Mesothelial cell of epicardium (in vitro differentiated cells): ENCODE data around the gene FGD4. TPM values are rescaled to one million over a fixed set of nuclear protein-coding genes. Genes with fewer than 3 reads are reported as not detected.

Source experiments
- DNase-seq, 2 experiments: peaks; one replicate each; pipeline ENCODE4 v3.0.0; 2021; ENCODE audit warnings: low spot score in 2 of 2; ENCODE audit not compliant: unreplicated experiment in 2 of 2
- H3K27ac Mint-ChIP-seq: 2 replicates; pipeline ENCODE4 v1.8.0; 2021; ENCODE audit warnings: mixed read lengths
- H3K27me3 Mint-ChIP-seq: 2 replicates; pipeline ENCODE4 v1.8.0; 2021; ENCODE audit warnings: low read depth, mixed read lengths
- H3K36me3 Mint-ChIP-seq: 2 replicates; pipeline ENCODE4 v1.8.0; 2021; ENCODE audit warnings: mixed read lengths
- H3K4me1 Mint-ChIP-seq: 2 replicates; pipeline ENCODE4 v1.8.0; 2021; ENCODE audit warnings: mixed read lengths
- H3K4me3 Mint-ChIP-seq: 2 replicates; pipeline ENCODE4 v1.8.0; 2021; ENCODE audit warnings: mild to moderate bottlenecking, moderate library complexity, mixed read lengths
- H3K9me3 Mint-ChIP-seq: 2 replicates; pipeline ENCODE4 v1.8.0; 2021; ENCODE audit warnings: mixed read lengths
- total RNA-seq: library from RNA; stranded (reverse); gene quantifications from 3 replicates; pipeline ENCODE4 v1.2.1, GENCODE V29; 2021
- TF ChIP-seq, protein P1 (sequence below): fragments of 200-600 bp; sonication (generic); IDR thresholded peaks from one replicate; pipeline ENCODE4 v1.5.0; 2021; ENCODE audit warnings: antibody characterized with exemption; ENCODE audit not compliant: unreplicated experiment

The FGD4 gene
- total RNA-seq, 1 donor from 2014 or later: 13.4 TPM

DNA sequence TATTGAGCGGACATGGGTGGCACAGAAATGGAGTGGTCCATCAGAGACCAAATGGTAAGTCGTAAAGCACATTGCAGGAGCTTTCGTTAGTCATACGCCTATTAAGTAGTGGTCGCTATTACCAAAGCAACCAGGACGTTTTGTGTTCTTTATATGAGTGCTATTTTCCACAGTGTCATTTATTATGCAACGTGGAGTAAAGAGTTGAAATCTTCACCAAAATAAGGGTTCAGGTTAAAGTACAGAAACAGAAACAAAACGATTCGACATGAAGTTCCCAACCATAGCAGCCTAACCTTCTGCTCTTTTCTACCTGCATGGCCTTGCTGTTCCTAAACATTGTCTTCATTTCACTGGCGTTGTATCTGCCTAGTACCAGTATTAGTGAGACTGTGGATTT, 20.1 kb upstream of the FGD4 start:
- TF ChIP-seq, protein P1, sequence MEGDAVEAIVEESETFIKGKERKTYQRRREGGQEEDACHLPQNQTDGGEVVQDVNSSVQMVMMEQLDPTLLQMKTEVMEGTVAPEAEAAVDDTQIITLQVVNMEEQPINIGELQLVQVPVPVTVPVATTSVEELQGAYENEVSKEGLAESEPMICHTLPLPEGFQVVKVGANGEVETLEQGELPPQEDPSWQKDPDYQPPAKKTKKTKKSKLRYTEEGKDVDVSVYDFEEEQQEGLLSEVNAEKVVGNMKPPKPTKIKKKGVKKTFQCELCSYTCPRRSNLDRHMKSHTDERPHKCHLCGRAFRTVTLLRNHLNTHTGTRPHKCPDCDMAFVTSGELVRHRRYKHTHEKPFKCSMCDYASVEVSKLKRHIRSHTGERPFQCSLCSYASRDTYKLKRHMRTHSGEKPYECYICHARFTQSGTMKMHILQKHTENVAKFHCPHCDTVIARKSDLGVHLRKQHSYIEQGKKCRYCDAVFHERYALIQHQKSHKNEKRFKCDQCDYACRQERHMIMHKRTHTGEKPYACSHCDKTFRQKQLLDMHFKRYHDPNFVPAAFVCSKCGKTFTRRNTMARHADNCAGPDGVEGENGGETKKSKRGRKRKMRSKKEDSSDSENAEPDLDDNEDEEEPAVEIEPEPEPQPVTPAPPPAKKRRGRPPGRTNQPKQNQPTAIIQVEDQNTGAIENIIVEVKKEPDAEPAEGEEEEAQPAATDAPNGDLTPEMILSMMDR: no peak
- H3K27ac Mint-ChIP-seq: no peak overlapping the region
- H3K9me3 Mint-ChIP-seq: no peaks in the 10 kb centered on the region
- DNase-seq: no peak
- no peaks in the 10 kb centered on the region for H3K36me3 Mint-ChIP-seq
- H3K4me1 Mint-ChIP-seq: peaks cover 19% of the 10 kb centered on the region
- H3K4me3 Mint-ChIP-seq: no peak overlapping the region
- no peaks in the 10 kb centered on the region for H3K27me3 Mint-ChIP-seq

DNA sequence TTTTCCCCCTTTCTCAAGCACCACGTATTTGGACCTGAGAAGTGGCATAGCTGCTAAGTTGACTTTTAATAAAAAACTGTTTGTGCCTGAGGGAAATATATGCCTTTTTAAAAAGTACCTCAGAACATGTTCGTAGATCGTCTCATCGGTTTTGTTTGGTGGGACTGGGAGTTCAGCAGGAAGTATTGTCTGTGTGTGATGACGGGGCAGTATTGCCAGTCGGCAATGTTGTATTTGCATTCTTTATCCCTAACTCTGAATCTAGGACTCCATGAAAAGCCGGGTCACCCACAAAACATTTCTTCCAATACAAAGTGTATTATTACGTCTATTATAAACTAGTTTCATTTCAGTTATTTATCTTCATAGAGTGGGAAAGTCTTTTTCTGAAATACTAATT, 19.7 kb upstream of the FGD4 start:
- no peaks in the 10 kb centered on the region for H3K9me3 Mint-ChIP-seq
- H3K4me1 Mint-ChIP-seq: peaks cover 19% of the 10 kb centered on the region
- no peak for DNase-seq
- H3K27me3 Mint-ChIP-seq: no peaks in the 10 kb centered on the region
- no peak overlapping the region for H3K27ac Mint-ChIP-seq
- H3K4me3 Mint-ChIP-seq: no peak overlapping the region
- TF ChIP-seq, protein P1: no peak
- H3K36me3 Mint-ChIP-seq: no peaks in the 10 kb centered on the region

DNA sequence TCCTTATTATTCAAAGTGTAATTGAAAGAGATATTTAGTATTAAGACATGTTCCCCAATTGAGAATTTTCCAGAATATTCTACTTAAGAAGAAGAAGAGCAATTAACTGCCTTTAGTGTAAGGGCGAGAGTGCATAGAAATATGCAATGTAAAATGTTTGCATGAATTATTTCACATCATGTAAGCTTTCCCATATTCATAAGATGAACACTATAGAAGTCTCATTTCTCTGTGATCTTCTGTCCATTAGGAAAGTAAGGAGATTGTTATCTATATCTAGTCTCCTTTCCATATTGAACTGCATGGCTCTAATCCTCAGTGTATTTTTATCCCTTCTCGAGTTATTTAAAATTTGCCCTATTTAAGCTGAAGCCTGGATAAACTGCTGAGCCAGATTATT, 17.1 kb upstream of the FGD4 start:
- Mint-ChIP-seq H3K4me1 (peaks cover 16% of the 10 kb centered on the region), H3K4me3 (no peak overlapping the region), H3K9me3 (no peaks in the 10 kb centered on the region), H3K27ac (no peak overlapping the region), H3K27me3 (no peaks in the 10 kb centered on the region), H3K36me3 (no peaks in the 10 kb centered on the region)
- no peak for DNase-seq
- TF ChIP-seq, protein P1: no peak

DNA sequence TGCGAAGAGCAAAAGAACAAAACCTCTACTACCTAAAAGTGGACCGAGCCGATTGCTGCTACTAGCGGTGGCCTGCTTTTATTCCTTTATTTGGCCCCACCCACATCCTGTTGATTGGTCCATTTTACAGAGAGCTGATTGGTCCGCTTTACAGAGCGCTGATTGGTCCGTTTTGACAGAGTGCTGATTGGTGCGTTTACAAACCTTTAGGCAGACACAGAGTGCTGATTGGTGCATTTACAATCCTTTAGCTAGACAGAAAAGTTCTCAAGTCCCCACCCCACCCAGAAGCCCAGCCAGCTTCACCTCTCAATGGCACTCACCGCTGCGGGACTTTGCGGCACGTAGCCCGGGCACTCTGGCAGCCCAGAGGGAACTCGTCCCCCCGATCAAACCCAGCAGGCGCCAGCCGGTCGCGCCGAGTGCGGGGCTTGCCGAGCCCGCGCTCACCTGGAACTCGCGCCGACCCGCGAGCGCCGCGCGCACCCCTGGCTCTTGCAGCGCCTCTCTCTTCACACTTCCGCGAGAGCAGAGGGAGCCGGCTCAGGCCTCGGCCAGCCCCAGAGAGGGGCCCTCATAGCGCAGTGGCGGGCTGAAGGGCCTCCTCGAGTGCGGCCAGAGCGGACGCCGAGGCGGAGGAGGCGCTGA, 8.7 kb upstream of the FGD4 start:
- TF ChIP-seq, protein P1: no peak
- Mint-ChIP-seq H3K27ac (no peak overlapping the region), H3K9me3 (no peaks in the 10 kb centered on the region), H3K4me1 (no peaks in the 10 kb centered on the region), H3K36me3 (no peaks in the 10 kb centered on the region), H3K4me3 (no peak overlapping the region), H3K27me3 (no peaks in the 10 kb centered on the region)
- DNase-seq: no peak

DNA sequence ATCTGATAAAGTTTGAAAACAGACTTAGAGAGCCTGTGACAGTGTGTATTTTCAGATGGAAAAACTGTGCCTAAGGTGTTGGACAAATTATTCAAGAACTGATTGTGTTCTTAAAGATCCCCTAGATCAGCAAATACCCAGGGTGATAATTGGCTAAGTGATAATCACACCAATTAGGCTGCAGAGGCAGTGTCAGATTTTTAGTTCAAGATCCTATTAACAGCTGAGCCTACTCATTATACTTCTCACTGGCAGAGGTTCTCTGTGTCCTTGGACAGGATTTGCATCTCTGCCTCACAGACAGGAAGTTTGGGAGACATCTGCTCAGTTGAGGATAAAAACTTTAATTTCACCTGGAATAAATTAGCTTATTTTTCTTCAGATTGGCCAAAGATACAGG, 4.3 kb upstream of the FGD4 start:
- Mint-ChIP-seq H3K36me3 (no peaks in the 10 kb centered on the region), H3K4me1 (peaks cover 7% of the 10 kb centered on the region), H3K27me3 (peaks cover 2% of the 10 kb centered on the region), H3K27ac (no peak overlapping the region), H3K9me3 (no peaks in the 10 kb centered on the region), H3K4me3 (no peak overlapping the region)
- DNase-seq: no peak
- TF ChIP-seq, protein P1: no peak

DNA sequence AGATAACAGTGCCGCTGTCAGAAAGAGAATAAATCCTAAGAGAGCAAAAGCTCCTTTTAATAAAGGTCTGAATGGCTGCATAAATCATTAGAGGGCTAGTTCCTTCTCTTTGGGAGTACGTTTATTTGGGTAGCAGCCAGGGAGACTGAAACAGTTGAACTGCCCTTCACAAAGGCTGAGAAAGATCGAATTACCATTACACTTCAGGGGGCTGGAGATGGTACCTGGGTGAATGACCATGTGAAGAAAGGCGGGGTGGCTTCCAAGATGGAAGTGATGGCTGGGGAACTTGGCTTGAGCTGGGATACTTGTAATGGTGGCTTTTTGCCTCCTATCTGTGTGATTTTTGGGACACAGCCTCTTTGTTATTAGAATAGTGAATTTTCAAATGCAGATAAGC, 1.7 kb upstream of the FGD4 start:
- TF ChIP-seq, protein P1: no peak
- H3K27ac Mint-ChIP-seq: peak overlapping the region; percentile 15
- H3K27me3 Mint-ChIP-seq: peaks cover 9% of the 10 kb centered on the region
- no peaks in the 10 kb centered on the region for H3K9me3 Mint-ChIP-seq
- H3K36me3 Mint-ChIP-seq: no peaks in the 10 kb centered on the region
- H3K4me1 Mint-ChIP-seq: peaks cover 18% of the 10 kb centered on the region
- peak overlapping the region; percentile 27 for H3K4me3 Mint-ChIP-seq
- no peak for DNase-seq
